Mammary epithelial cell (primary cell): Measurements from ENCODE around the gene NRL.

Source experiments
- EZH2 ChIP-seq: IDR thresholded peaks from 2 replicates; pipeline ENCODE4 v1.6.1; 2012; ENCODE audit warnings: low read length, inconsistent platforms, borderline replicate concordance
- TF ChIP-seq, protein P1 (sequence below), 2 donors: IDR thresholded peaks in 1 of 2; conservative IDR thresholded peaks in 1 of 2; 2 replicates each; pipeline ENCODE4 v1.5.1; 2011 to 2012; ENCODE audit warnings: inconsistent platforms in 2 of 2, low read length in 2 of 2, mild to moderate bottlenecking in 2 of 2, control low read depth in 1 of 2, low read depth in 1 of 2; ENCODE audit not compliant: insufficient read depth in 1 of 2; ENCODE audit errors: extremely low read depth in 1 of 2

DNA sequence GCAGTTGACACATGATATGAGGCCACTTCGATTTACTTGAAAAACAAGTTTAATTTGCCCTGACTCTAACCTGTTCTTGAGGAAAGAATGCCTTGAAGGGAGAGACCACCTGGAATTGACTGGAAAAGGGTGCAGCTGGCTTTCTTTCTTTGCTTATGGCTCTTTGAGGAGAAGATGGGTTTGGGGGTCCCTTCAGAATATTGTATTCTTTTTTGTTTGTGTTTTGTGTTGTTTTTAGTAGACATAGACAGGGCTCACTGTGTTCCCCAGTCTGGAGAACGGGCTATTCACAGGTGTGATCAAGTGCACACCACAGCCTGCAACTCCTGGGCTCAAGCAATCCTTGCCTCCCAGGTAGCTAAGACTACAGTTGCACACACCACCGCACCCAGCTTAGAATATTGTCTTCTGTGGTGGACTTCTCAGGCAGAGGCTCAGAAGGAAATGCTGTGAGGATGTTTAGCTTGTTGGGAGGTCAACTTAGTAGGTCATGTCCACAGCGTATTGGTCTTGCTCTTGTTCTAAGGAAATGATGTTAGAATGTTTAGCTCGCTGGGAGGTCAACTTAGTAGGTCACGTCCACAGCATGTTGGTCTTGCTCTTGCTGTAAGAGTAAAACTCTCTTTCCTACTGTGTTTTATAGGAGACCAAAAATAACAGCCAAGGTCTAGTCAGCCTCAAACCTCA lies 1.5 kb upstream of the NRL start:
- TF ChIP-seq, protein P1, sequence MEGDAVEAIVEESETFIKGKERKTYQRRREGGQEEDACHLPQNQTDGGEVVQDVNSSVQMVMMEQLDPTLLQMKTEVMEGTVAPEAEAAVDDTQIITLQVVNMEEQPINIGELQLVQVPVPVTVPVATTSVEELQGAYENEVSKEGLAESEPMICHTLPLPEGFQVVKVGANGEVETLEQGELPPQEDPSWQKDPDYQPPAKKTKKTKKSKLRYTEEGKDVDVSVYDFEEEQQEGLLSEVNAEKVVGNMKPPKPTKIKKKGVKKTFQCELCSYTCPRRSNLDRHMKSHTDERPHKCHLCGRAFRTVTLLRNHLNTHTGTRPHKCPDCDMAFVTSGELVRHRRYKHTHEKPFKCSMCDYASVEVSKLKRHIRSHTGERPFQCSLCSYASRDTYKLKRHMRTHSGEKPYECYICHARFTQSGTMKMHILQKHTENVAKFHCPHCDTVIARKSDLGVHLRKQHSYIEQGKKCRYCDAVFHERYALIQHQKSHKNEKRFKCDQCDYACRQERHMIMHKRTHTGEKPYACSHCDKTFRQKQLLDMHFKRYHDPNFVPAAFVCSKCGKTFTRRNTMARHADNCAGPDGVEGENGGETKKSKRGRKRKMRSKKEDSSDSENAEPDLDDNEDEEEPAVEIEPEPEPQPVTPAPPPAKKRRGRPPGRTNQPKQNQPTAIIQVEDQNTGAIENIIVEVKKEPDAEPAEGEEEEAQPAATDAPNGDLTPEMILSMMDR (conservative IDR thresholded peaks at IDR 0.05 in 1 of 2, IDR thresholded peaks at IDR 0.05 in 1 of 2; ENCODE audit: extremely low read depth in 1 of 2, insufficient read depth in 1 of 2, low read depth in 1 of 2, low read length in 2 of 2): no peak
- TF ChIP-seq EZH2: no peak
